DOHH2 (cell line): ENCODE data around the gene MLLT3.

Source experiments
- CTCF ChIP-seq: fragments of 200-600 bp; sonication (generic); IDR thresholded peaks from one replicate; pipeline ENCODE4 v1.5.1; 2014; ENCODE audit warnings: antibody characterized with exemption, mild to moderate bottlenecking, low read depth, low read length; ENCODE audit not compliant: poor library complexity, severe bottlenecking
- EZH2phosphoT487 ChIP-seq: fragments of 200-600 bp; sonication (generic); IDR thresholded peaks from 2 replicates; pipeline ENCODE4 v1.6.1; 2017; ENCODE audit warnings: borderline replicate concordance, mild to moderate bottlenecking, antibody characterized with exemption, low read length, moderate library complexity, mixed read lengths

DNA sequence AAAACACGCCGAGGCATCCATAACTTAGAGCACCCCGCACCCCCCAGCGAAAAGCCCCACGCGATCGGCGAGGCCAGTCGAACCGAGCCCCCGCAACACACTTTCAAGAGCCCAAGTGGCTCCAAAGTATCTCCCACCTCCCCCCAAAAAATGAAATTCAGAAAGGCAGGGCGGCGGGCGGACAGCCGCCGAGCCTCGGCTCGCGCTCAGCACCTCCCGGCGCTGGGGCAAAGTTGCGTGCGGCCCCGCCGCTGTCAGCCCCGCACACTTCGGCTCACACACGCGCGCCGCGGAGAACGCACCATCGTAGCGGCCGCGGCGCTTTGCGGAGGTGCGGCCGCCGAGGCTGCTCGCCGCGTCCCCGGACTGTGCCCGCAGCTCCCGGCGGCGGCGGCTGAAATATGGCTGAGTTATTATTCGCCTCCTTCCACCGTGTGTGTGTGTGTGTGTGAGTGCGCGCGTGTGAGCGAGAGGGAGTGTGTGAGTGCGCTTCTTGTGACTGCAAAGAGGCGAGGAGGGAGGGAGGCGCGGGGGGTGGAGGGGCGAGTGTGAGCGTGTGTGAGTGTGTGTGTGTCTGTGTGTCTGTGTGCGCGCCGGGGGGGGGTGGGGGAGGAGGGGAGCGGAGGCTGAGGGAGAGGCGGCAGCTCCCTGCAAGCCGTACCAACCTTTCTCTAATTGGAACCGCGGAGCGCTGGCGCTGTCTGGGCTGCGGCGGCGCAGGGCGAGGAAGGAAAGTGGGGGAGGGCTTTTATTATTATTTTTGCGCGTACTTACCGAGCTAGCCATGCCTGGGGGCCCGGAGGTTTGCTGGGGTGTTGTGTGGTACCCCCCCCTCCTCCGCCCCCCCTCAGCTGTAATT lies 599 bp downstream of the MLLT3 start:
- TF ChIP-seq CTCF = no peak
- no peak for TF ChIP-seq EZH2phosphoT487
